ENCODE data around the gene HOXD10. TPM values are rescaled to one million over a fixed set of nuclear protein-coding genes. Genes with fewer than 3 reads are reported as not detected.

Gene HOXD10
- 1.9 TPM for polyA plus RNA-seq (2013, experiment 1 of 2)
- 0.96 TPM for polyA plus RNA-seq (2013, experiment 2 of 2)

GRCh38 chr2:176115883-176116813 lies at the start of gene HOXD10:
Gene HOXD10 (plus strand): TSS chr2:176116778. CDS start chr2:176116834, 56 bp downstream.
- H3K27ac ChIP-seq (ENCODE audit: low read depth, low read length, severe bottlenecking): no peak within 1 kb of the TSS
- peaks cover 6% of the 10 kb centered on the region for H3K9me3 ChIP-seq (ENCODE audit: control insufficient read depth, low read length)
- H3K4me1 ChIP-seq (ENCODE audit: control insufficient read depth, insufficient read depth, low read length, poor library complexity, severe bottlenecking): no peaks in the 10 kb centered on the region
- no peak within 1 kb of the TSS for H3K4me3 ChIP-seq (ENCODE audit: extremely low read depth, insufficient read depth, low read length, poor library complexity, severe bottlenecking)
- WGBS, 2 experiments (ENCODE audit: insufficient coverage in 2 of 2): 2 to 3% methylated on average over 53 to 55 of the region's 66 CpGs
- no peaks in the 10 kb centered on the region for H3K36me3 ChIP-seq (ENCODE audit: control insufficient read depth, insufficient read depth, low read length)

GRCh38 chr2:176067589-176068418 lies 48.8 kb upstream of the HOXD10 start:
- H3K4me3 ChIP-seq (ENCODE audit: extremely low read depth, insufficient read depth, low read length, poor library complexity, severe bottlenecking): no peak overlapping the region
- no peaks in the 10 kb centered on the region for H3K9me3 ChIP-seq (ENCODE audit: control insufficient read depth, low read length)
- no peaks in the 10 kb centered on the region for H3K36me3 ChIP-seq (ENCODE audit: control insufficient read depth, insufficient read depth, low read length)
- H3K27ac ChIP-seq (ENCODE audit: low read depth, low read length, severe bottlenecking): no peak overlapping the region
- WGBS, 2 experiments (ENCODE audit: insufficient coverage in 2 of 2): 89 to 90% methylated on average over 34 to 37 of the region's 38 CpGs
- H3K4me1 ChIP-seq (ENCODE audit: control insufficient read depth, insufficient read depth, low read length, poor library complexity, severe bottlenecking): no peaks in the 10 kb centered on the region

- no peak overlapping the region for H3K4me3 ChIP-seq (ENCODE audit: extremely low read depth, insufficient read depth, low read length, poor library complexity, severe bottlenecking)
These were observed 48.2 kb upstream of the HOXD10 start for GRCh38 chr2:176068419-176068832.

GRCh38 chr2:176071330-176072291 lies 45.0 kb upstream of the HOXD10 start:
- Histone ChIP-seq H3K36me3 (ENCODE audit: control insufficient read depth, insufficient read depth, low read length) (no peaks in the 10 kb centered on the region), H3K4me3 (ENCODE audit: extremely low read depth, insufficient read depth, low read length, poor library complexity, severe bottlenecking) (no peak overlapping the region), H3K9me3 (ENCODE audit: control insufficient read depth, low read length) (no peaks in the 10 kb centered on the region), H3K4me1 (ENCODE audit: control insufficient read depth, insufficient read depth, low read length, poor library complexity, severe bottlenecking) (no peaks in the 10 kb centered on the region), H3K27ac (ENCODE audit: low read depth, low read length, severe bottlenecking) (no peak overlapping the region)
- WGBS, 2 experiments (ENCODE audit: insufficient coverage in 2 of 2): 90 to 91% methylated on average over 48 to 54 of the region's 58 CpGs

More at GRCh38 chr2:176068419-176068832, 48.2 kb upstream of the HOXD10 start:
- no peaks in the 10 kb centered on the region for H3K36me3 ChIP-seq (ENCODE audit: control insufficient read depth, insufficient read depth, low read length)
- no peaks in the 10 kb centered on the region for H3K9me3 ChIP-seq (ENCODE audit: control insufficient read depth, low read length)
- no peaks in the 10 kb centered on the region for H3K4me1 ChIP-seq (ENCODE audit: control insufficient read depth, insufficient read depth, low read length, poor library complexity, severe bottlenecking)
- WGBS, 2 experiments (ENCODE audit: insufficient coverage in 2 of 2): 93 to 95% methylated on average over 30 of the region's 30 CpGs
- H3K27ac ChIP-seq (ENCODE audit: low read depth, low read length, severe bottlenecking): no peak overlapping the region

- 84 to 93% methylated on average over 3 to 4 of the region's 5 CpGs for WGBS, 2 experiments (ENCODE audit: insufficient coverage in 2 of 2)
These were observed 44.3 kb upstream of the HOXD10 start for GRCh38 chr2:176072292-176072669.

GRCh38 chr2:176072951-176073904 lies 43.4 kb upstream of the HOXD10 start:
- H3K4me3 ChIP-seq (ENCODE audit: extremely low read depth, insufficient read depth, low read length, poor library complexity, severe bottlenecking): no peak overlapping the region
- H3K9me3 ChIP-seq (ENCODE audit: control insufficient read depth, low read length): no peaks in the 10 kb centered on the region
- 78 to 86% methylated on average over 23 to 25 of the region's 29 CpGs for WGBS, 2 experiments (ENCODE audit: insufficient coverage in 2 of 2)
- H3K36me3 ChIP-seq (ENCODE audit: control insufficient read depth, insufficient read depth, low read length): no peaks in the 10 kb centered on the region
- no peak overlapping the region for H3K27ac ChIP-seq (ENCODE audit: low read depth, low read length, severe bottlenecking)
- no peaks in the 10 kb centered on the region for H3K4me1 ChIP-seq (ENCODE audit: control insufficient read depth, insufficient read depth, low read length, poor library complexity, severe bottlenecking)

More at GRCh38 chr2:176072292-176072669, 44.3 kb upstream of the HOXD10 start:
- Histone ChIP-seq H3K9me3 (ENCODE audit: control insufficient read depth, low read length) (no peaks in the 10 kb centered on the region), H3K27ac (ENCODE audit: low read depth, low read length, severe bottlenecking) (no peak overlapping the region), H3K4me3 (ENCODE audit: extremely low read depth, insufficient read depth, low read length, poor library complexity, severe bottlenecking) (no peak overlapping the region), H3K36me3 (ENCODE audit: control insufficient read depth, insufficient read depth, low read length) (no peaks in the 10 kb centered on the region), H3K4me1 (ENCODE audit: control insufficient read depth, insufficient read depth, low read length, poor library complexity, severe bottlenecking) (no peaks in the 10 kb centered on the region)

GRCh38 chr2:176074919-176075425 lies 41.6 kb upstream of the HOXD10 start:
- no peaks in the 10 kb centered on the region for H3K9me3 ChIP-seq (ENCODE audit: control insufficient read depth, low read length)
- no peak overlapping the region for H3K27ac ChIP-seq (ENCODE audit: low read depth, low read length, severe bottlenecking)
- H3K4me3 ChIP-seq (ENCODE audit: extremely low read depth, insufficient read depth, low read length, poor library complexity, severe bottlenecking): no peak overlapping the region
- H3K36me3 ChIP-seq (ENCODE audit: control insufficient read depth, insufficient read depth, low read length): no peaks in the 10 kb centered on the region
- 53 to 79% methylated on average over 3 to 4 of the region's 7 CpGs for WGBS, 2 experiments (ENCODE audit: insufficient coverage in 2 of 2)
- H3K4me1 ChIP-seq (ENCODE audit: control insufficient read depth, insufficient read depth, low read length, poor library complexity, severe bottlenecking): no peaks in the 10 kb centered on the region

GRCh38 chr2:176075481-176075880 lies 41.1 kb upstream of the HOXD10 start:
- Histone ChIP-seq H3K9me3 (ENCODE audit: control insufficient read depth, low read length) (no peaks in the 10 kb centered on the region), H3K4me1 (ENCODE audit: control insufficient read depth, insufficient read depth, low read length, poor library complexity, severe bottlenecking) (no peaks in the 10 kb centered on the region), H3K27ac (ENCODE audit: low read depth, low read length, severe bottlenecking) (no peak overlapping the region), H3K4me3 (ENCODE audit: extremely low read depth, insufficient read depth, low read length, poor library complexity, severe bottlenecking) (no peak overlapping the region), H3K36me3 (ENCODE audit: control insufficient read depth, insufficient read depth, low read length) (no peaks in the 10 kb centered on the region)
- WGBS, 2 experiments (ENCODE audit: insufficient coverage in 2 of 2): 23 to 27% methylated on average over 7 to 12 of the region's 15 CpGs

GRCh38 chr2:176076063-176076462 lies 40.5 kb upstream of the HOXD10 start:
- no peak overlapping the region for H3K27ac ChIP-seq (ENCODE audit: low read depth, low read length, severe bottlenecking)
- H3K36me3 ChIP-seq (ENCODE audit: control insufficient read depth, insufficient read depth, low read length): no peaks in the 10 kb centered on the region
- H3K4me3 ChIP-seq (ENCODE audit: extremely low read depth, insufficient read depth, low read length, poor library complexity, severe bottlenecking): no peak overlapping the region
- no peaks in the 10 kb centered on the region for H3K4me1 ChIP-seq (ENCODE audit: control insufficient read depth, insufficient read depth, low read length, poor library complexity, severe bottlenecking)
- H3K9me3 ChIP-seq (ENCODE audit: control insufficient read depth, low read length): no peaks in the 10 kb centered on the region
- WGBS, 2 experiments (ENCODE audit: insufficient coverage in 2 of 2): 55 to 75% methylated on average over 3 to 4 of the region's 7 CpGs

Data from mesodermal cell (in vitro differentiated cells).